OCI-LY7 (cell line): ENCODE results near the gene ALAS2. TPM values are rescaled to one million over a fixed set of nuclear protein-coding genes. Genes with fewer than 3 reads are reported as not detected.

Source experiments
- Bru-seq: library from RNA; stranded (reverse); fragments of 400-500 nt; gene quantifications from one replicate; lab custom pipeline; 2021; lab: Mats Ljungman, UMichigan
- BruChase-seq, 2 experiments: library from RNA; stranded (reverse); fragments of 400-500 nt; gene quantifications; one replicate each; lab custom pipeline; 2021; lab: Mats Ljungman, UMichigan
- BruUV-seq: library from RNA; stranded (reverse); fragments of 400-500 nt; replicated peaks from 2 replicates; lab custom pipeline; 2021; lab: Mats Ljungman, UMichigan
- CTCF ChIA-PET: fragments of 300-600 bp; sonication (Branson Sonifier 250); formaldehyde crosslinking; loops from one replicate; lab custom pipeline; 2022; ENCODE audit warnings: antibody characterized with exemption; ENCODE audit not compliant: unreplicated experiment; lab: Charles Lee
- POLR2A ChIA-PET: fragments of 300-600 bp; sonication (Branson Sonifier 250); formaldehyde crosslinking; loops from one replicate; lab custom pipeline; 2022; ENCODE audit warnings: antibody characterized with exemption; lab: Charles Lee
- DNase-seq: peaks from one replicate; pipeline ENCODE4 v3.0.0-alpha.2; 2015; ENCODE audit warnings: low spot score
- H2AFZ ChIP-seq: fragments of 200-600 bp; sonication (generic), shearing (Covaris generic); 2 replicates; pipeline ENCODE4 v1.6.1; 2014; ENCODE audit warnings: mild to moderate bottlenecking, antibody characterized with exemption, low read length, moderate library complexity
- H3K27ac ChIP-seq: fragments of 200-600 bp; sonication (generic); 2 replicates; pipeline ENCODE4 v1.5.1; 2014; ENCODE audit warnings: mixed run types, low read depth, mild to moderate bottlenecking, moderate library complexity, low read length, inconsistent platforms; ENCODE audit not compliant: poor library complexity, severe bottlenecking
- H3K36me3 ChIP-seq: fragments of 200-600 bp; sonication (generic); 2 replicates; pipeline ENCODE4 v1.6.1; 2014; ENCODE audit warnings: mild to moderate bottlenecking, antibody characterized with exemption, low read length, moderate library complexity, mixed read lengths; ENCODE audit not compliant: insufficient read depth
- H3K4me1 ChIP-seq: fragments of 200-600 bp; sonication (generic); 2 replicates; pipeline ENCODE4 v1.5.1; 2014; ENCODE audit warnings: mild to moderate bottlenecking, low read length; ENCODE audit not compliant: insufficient read depth, poor library complexity, severe bottlenecking
- H3K4me2 ChIP-seq: fragments of 200-600 bp; sonication (generic); 2 replicates; pipeline ENCODE4 v1.6.1; 2014; ENCODE audit warnings: mild to moderate bottlenecking, low read length
- H3K4me3 ChIP-seq: fragments of 200-600 bp; sonication (generic); 2 replicates; pipeline ENCODE4 v1.5.1; 2014; ENCODE audit warnings: mild to moderate bottlenecking, low read depth, low read length; ENCODE audit not compliant: poor library complexity, severe bottlenecking
- H3K79me2 ChIP-seq: fragments of 200-600 bp; sonication (generic); 2 replicates; pipeline ENCODE4 v1.6.1; 2016; ENCODE audit warnings: low read depth, mild to moderate bottlenecking, low read length, moderate library complexity, mixed read lengths; ENCODE audit not compliant: insufficient read depth
- H3K9me2 ChIP-seq: fragments of 200-600 bp; sonication (generic); 2 replicates; pipeline ENCODE4 v1.6.1; 2016; ENCODE audit warnings: mild to moderate bottlenecking, low read length, mixed read lengths; ENCODE audit not compliant: insufficient read depth
- H3K9me3 ChIP-seq: fragments of 200-600 bp; sonication (generic); 2 replicates; pipeline ENCODE4 v1.6.1; 2014; ENCODE audit warnings: mild to moderate bottlenecking, mixed run types, low read length, mixed read lengths
- H4K20me1 ChIP-seq: fragments of 200-600 bp; sonication (generic); 2 replicates; pipeline ENCODE4 v1.6.1; 2014; ENCODE audit warnings: mild to moderate bottlenecking, antibody characterized with exemption, low read length, moderate library complexity, mixed read lengths; ENCODE audit not compliant: insufficient read depth
- EZH2phosphoT487 ChIP-seq: fragments of 200-600 bp; sonication (generic); IDR thresholded peaks from 2 replicates; pipeline ENCODE4 v1.6.1; 2018; ENCODE audit warnings: low read depth, borderline replicate concordance, mild to moderate bottlenecking, mixed run types, antibody characterized with exemption, low read length, moderate library complexity, mixed read lengths
- intact Hi-C: fragments of 100-400 bp; cut with micrococcal nuclease; formaldehyde crosslinking; loops from one replicate; pipeline ENCODE4 v1.10.0; 2022; ENCODE audit not compliant: unreplicated experiment
- long read RNA-seq: library from polyadenylated mRNA; stranded (forward); transcript quantifications from one replicate; pipeline ENCODE4 v2.0.0, GENCODE V29; 2022
- total RNA-seq, 2 experiments: library from RNA; depleted of rRNA in 1 of 2; stranded (reverse); fragments of >200 nt in 1 of 2; shearing (Covaris generic) in 1 of 2; gene quantifications; 2 replicates each; pipeline ENCODE4 v1.2.3, GENCODE V29; 2014 to 2022
- TF ChIP-seq, protein P1 (sequence below): fragments of 200-600 bp; sonication (generic); conservative IDR thresholded peaks from 2 replicates; pipeline ENCODE4 v1.5.1; 2014; ENCODE audit warnings: mild to moderate bottlenecking, antibody characterized with exemption, low read length, moderate library complexity, mixed read lengths

Gene ALAS2, protein sequence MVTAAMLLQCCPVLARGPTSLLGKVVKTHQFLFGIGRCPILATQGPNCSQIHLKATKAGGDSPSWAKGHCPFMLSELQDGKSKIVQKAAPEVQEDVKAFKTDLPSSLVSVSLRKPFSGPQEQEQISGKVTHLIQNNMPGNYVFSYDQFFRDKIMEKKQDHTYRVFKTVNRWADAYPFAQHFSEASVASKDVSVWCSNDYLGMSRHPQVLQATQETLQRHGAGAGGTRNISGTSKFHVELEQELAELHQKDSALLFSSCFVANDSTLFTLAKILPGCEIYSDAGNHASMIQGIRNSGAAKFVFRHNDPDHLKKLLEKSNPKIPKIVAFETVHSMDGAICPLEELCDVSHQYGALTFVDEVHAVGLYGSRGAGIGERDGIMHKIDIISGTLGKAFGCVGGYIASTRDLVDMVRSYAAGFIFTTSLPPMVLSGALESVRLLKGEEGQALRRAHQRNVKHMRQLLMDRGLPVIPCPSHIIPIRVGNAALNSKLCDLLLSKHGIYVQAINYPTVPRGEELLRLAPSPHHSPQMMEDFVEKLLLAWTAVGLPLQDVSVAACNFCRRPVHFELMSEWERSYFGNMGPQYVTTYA
- not detected in 2 replicates for total RNA-seq (2014; rRNA removed; shearing (Covaris generic))
- not detected in 2 replicates for total RNA-seq (2022)
- Bru-seq, nascent RNA, result not detected
- not detected for BruChase-seq, experiment 1, labeled RNA remaining after a 6-hour chase
- not detected for BruChase-seq, experiment 2, labeled RNA remaining after a 2-hour chase
- long read RNA-seq, result 0 reads

DNA sequence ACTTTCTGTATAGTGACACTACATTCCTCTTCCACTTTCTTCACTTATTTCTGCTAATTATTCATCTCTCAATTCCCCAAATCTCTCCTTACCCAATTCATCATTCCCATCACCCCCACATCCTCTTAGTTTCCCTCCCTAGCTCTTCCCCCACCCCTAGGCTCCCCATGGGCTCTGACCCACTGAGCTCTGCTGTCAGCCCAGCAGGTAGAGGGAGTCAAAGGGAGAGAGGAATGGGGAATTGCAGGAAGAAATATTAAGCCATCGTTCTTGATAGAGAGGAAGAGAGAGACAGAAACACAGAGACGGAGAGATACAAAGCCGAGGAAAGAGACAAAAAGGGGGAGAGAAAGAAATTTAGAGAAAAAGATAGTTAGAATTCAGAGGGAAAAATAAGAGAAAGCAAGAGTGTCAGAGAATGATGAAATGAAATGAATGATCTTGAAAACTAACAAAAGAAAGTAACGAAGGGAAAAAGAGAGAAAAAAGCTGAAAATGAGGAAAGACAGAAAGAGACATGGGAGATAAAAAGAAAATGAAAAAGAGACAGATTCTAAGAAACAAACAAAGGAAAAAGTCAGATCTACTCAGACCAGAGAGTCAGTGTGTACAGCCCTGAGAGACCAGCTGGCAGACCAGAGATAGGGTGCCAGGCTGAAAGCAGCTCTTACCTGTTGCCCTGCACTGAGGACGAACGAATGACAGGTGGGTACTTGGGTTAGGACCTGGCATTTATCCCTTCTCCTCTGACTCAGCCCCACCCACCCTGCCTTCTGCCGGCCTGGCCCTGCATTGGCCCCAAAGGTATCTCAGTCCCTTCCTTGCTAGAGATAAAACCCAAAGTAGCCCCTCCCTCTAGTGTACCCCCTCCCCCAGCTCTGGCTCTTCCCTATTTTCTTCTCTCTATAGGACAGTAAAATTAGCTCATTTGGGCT is at the start of gene ALAS2:
ALAS2 (minus strand) TSS at position 707 of the 935 bp plus-strand sequence. CDS start 4,977 bp downstream, outside the sequence.
- Histone ChIP-seq H3K9me2 (no peaks in the 10 kb centered on the region), H3K36me3 (no peaks in the 10 kb centered on the region), H2AFZ (no peak within 1 kb of the TSS), H3K4me3 (no peak within 1 kb of the TSS), H4K20me1 (no peaks in the 10 kb centered on the region), H3K4me2 (no peak within 1 kb of the TSS), H3K9me3 (no peaks in the 10 kb centered on the region), H3K79me2 (no peaks in the 10 kb centered on the region), H3K27ac (no peak within 1 kb of the TSS), H3K4me1 (no peaks in the 10 kb centered on the region)
- ChIA-PET POLR2A (no interaction called here), CTCF (no interaction called here)
- intact Hi-C loops, result no loop called here
- TF ChIP-seq, protein P1, sequence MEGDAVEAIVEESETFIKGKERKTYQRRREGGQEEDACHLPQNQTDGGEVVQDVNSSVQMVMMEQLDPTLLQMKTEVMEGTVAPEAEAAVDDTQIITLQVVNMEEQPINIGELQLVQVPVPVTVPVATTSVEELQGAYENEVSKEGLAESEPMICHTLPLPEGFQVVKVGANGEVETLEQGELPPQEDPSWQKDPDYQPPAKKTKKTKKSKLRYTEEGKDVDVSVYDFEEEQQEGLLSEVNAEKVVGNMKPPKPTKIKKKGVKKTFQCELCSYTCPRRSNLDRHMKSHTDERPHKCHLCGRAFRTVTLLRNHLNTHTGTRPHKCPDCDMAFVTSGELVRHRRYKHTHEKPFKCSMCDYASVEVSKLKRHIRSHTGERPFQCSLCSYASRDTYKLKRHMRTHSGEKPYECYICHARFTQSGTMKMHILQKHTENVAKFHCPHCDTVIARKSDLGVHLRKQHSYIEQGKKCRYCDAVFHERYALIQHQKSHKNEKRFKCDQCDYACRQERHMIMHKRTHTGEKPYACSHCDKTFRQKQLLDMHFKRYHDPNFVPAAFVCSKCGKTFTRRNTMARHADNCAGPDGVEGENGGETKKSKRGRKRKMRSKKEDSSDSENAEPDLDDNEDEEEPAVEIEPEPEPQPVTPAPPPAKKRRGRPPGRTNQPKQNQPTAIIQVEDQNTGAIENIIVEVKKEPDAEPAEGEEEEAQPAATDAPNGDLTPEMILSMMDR, result no peak
- TF ChIP-seq EZH2phosphoT487, result no peak
- DNase-seq, result no peak
- BruUV-seq, result no TSS peak

DNA sequence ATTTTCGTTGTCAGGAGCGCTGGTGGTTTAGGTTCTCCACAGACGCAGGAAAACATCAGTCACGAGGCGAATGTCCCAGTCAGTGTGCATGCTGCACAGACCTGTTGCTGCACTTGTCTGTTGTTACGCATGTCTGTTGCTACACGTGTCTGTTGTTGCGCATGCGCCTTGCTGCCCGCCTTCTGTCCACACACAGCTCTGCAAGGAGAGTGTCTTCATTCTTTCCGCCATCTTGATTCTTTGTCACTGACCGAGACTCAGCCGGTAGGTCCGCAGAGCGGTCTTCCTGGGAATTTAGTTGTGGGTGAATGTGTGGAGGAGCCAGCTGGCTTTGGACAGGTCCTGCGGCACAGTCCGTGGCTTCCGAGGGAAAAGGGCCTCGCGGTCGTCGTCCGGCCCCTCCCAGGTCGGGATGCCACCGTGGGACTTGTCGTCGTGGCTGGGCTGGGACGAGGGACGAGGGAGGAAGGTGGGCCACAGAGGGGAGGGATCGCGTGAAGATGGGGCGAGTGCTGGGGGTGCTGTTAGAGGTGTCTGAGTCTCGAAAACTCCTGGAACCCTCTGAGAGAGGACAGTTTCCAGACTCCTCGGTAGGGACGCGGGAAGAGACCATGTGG is 44.2 kb upstream of the ALAS2 start, which contains the start of gene PAGE2B:
PAGE2B (plus strand) TSS at position 180 of the 617 bp plus-strand sequence. CDS start 1,012 bp downstream, outside the sequence.
- BruUV-seq, result no TSS peak
- Histone ChIP-seq H3K79me2 (no peaks in the 10 kb centered on the region), H3K27ac (no peak within 1 kb of the TSS), H2AFZ (no peak within 1 kb of the TSS), H4K20me1 (no peaks in the 10 kb centered on the region), H3K4me3 (no peak within 1 kb of the TSS), H3K9me3 (no peaks in the 10 kb centered on the region), H3K4me2 (no peak within 1 kb of the TSS), H3K9me2 (no peaks in the 10 kb centered on the region), H3K36me3 (no peaks in the 10 kb centered on the region), H3K4me1 (no peaks in the 10 kb centered on the region)
- no peak for TF ChIP-seq EZH2phosphoT487
- TF ChIP-seq, protein P1, result no peak
- intact Hi-C loops, result no loop called here
- POLR2A ChIA-PET, result no interaction called here
- CTCF ChIA-PET, result no interaction called here
- DNase-seq, result no peak
